Right lobe of liver (tissue), 4 donors: ENCODE measurements around the gene CPEB4.

Experiments
- CTCF ChIP-seq, 4 donors: fragments of 200-600 bp in 3 of 4; fragments of 450-650 bp in 1 of 4; IDR thresholded peaks; one replicate each; pipeline versions ENCODE4 v1.5.1 to v1.8.0; 2016 to 2022; ENCODE audit warnings: antibody characterized with exemption in 4 of 4, mild to moderate bottlenecking in 2 of 4
- POLR2A ChIP-seq: fragments of 450-650 bp; IDR thresholded peaks from one replicate; pipeline ENCODE4 v1.6.1; 2017; ENCODE audit warnings: antibody characterized with exemption, mild to moderate bottlenecking
- donor health status: DM: no; HTN: no; CAD: no.
- donor health status: DM: no; HTN: no; CAD: no.
- donor health status: DM: no; HTN: yes; CAD: no.

DNA sequence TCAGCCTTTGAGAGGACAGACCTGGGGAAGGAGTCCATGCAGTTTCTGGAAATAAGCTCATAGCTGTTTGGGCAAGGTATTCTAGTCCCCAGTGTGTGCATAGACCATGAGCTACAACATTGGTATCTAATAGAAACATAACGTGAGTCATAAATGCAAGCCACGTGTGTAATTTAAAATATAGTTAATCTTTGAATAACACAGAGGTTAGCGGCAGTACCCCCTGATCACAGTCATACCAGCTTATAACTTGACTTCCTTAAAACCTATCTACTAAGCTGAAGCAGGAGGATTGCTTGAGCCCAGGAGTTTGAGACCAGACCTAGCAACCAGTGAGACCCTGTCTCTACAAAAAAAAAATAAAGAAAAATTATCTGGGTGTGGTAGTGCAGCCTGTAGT is 46.4 kb upstream of the CPEB4 start:
- TF ChIP-seq POLR2A (no peak), CTCF (IDR thresholded peaks at IDR 0.05) (no peak)
